NK-92 treated with Interleukin-12 subunit alpha and Interleukin-12 subunit beta, amount 100 ng/mL, for 24 hours (cell line): ENCODE measurements around the gene GDF2.

Experiments used
- DNase-seq: peaks from one replicate; lab custom pipeline; 2025; lab: John Stamatoyannopoulos, UW

The GDF2 gene

DNA sequence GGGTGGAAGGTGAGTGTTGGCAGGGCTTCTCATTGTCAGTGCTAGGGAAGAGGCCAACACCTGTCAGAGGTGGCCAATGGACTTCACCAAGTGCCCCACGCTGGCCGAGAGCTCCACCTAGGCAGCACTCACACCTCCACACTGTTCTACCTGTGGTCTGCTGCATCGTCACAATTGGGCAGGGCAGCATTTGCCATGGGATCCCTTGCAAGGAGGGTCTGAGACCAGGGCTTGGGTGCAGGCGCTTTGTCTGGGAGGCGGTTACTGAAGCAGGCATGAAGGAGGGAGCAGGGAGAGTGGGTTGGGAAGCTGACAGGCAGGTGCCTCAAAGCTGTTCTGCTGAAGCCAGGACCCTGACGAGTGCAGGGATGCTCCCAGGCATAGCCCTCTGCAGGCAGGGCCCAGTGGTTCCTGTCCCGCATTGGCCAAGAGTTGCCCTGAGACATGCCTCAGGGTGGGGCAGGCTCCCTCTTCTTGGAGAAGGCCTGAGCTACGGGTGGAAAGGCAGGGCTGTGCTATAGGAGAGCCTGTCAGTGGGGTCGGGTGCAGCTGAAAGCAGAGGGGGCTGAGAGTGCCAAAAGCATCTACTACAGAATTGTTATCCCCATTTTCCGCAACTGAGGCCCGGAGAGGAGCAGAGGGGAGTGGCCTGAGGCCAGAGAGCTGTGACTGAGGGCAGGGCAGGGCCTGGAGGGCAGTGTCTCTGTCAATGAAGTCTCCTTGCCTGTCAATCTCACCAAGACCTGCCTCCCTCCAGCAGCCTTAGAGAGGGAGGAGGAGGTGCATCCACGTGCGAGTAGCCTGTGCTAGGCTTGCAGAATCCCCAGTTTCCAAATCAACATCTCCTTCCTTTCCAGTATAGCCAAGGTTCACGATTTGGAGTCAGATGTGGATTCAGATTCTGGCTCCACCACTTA is 29.9 kb downstream of the GDF2 start:
- no peak for DNase-seq

DNA sequence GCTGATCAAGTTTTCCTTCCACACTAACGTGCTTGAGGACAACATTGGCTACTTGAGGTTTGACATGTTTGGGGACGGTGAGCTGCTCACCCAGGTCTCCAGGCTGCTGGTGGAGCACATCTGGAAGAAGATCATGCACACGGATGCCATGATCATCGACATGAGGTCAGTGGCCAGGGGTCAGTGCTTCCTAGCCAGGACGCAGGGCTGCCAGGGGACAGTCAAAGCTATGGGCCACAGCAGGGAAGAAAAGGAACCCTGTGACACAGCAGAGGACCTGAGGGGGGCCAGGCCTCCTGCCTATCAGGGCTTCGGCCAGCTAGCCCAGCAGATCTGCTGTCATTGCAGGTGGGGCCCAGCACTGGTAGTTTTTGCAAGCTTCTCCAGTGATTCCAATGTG is 31.1 kb downstream of the GDF2 start:
- DNase-seq = no peak

GRCh38 chr10:47354165-47354564 is 31.9 kb downstream of the GDF2 start:
- DNase-seq = no peak

DNA sequence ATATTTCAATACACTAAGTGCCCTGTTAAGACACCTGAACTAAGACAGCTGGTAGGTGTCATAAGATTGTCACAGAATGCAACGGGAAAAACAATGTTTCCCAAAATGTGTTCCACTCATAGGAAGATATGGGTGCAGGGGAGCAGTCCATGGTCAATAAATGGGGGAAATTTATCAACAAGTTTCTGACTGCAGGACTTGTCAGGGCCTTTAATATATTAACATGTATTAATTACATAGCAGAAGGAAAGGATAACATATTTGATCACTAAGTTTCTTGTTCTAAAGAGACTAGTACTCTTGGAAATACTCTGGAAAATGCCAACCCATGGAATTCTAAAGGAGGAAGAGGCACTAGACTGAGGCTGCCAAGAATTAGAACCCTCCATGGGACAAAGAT is 32.6 kb downstream of the GDF2 start:
- DNase-seq = no peak

DNA sequence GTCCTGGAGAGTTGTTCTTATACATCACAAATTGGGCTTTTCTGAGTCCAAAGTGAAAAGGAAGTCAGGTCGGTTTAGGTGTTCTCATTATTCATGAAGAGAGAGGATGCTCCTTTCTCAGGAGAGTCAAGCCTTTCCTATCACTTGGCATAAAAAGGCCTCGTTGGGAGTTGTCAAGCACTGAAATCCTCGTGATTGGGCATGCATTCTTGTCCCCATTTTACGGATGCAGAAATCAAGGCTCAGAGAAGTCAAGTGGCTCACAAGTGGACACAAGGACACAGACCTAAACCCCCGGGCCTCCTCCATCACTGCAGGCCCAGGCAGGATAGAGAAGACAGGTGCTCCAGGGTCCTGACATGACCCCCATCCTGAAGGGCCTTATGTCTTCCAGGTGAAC is 34.5 kb downstream of the GDF2 start:
- DNase-seq = no peak

DNA sequence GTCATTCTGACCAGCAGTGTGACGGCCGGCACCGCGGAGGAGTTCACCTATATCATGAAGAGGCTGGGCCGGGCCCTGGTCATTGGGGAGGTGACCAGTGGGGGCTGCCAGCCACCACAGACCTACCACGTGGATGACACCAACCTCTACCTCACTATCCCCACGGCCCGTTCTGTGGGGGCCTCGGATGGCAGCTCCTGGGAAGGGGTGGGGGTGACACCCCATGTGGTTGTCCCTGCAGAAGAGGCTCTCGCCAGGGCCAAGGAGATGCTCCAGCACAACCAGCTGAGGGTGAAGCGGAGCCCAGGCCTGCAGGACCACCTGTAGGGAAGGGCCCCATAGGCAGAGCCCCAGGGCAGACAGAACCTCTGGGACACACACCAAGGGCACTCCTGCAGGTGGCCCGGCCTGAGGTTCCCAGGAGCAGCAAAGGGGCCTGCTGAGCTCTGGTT is 34.9 kb downstream of the GDF2 start:
- no peak for DNase-seq

DNA sequence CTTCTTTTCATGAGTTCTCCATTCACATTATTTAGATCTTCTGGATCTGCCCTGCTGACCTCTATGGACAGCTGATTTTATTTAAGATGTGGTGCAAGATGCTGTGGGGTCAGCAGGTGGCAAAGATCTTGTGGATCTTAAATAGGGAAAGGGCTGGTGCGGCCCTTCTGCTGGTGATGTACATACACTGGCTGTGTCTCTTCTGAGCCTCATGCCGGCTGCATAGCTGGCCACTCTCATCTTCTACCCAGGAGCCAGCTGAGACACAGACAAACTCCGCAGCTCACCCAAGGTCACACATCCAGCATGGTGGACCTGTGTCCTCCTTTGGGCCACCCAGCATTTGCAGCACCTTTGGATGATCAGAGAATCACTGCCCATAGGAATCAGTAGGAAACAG is 35.7 kb downstream of the GDF2 start:
- DNase-seq = no peak

DNA sequence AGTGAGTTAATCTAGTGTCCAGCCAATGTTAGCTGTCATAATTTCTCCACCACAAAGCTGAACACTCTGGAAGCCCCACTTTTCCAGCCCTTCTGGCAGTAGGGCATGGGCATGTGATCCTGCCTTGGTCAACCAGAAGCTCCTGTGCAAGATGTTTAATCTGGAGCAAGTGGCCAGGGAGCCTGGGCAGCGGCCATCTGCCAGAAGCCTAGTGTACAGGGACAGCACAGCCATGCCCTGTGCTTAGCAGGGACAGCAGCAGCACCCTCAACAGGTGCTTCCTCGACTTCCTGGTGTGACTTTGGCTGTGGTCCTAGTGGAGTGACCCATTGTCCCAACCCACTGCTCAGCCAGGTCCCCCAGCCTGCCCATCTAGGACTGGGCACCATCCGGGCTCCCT is 36.2 kb downstream of the GDF2 start:
- no peak for DNase-seq

GRCh38 chr10:47359101-47359500 is 36.8 kb downstream of the GDF2 start:
- DNase-seq = no peak

GRCh38 chr10:47359626-47360418 is 37.6 kb downstream of the GDF2 start:
- DNase-seq = no peak

DNA sequence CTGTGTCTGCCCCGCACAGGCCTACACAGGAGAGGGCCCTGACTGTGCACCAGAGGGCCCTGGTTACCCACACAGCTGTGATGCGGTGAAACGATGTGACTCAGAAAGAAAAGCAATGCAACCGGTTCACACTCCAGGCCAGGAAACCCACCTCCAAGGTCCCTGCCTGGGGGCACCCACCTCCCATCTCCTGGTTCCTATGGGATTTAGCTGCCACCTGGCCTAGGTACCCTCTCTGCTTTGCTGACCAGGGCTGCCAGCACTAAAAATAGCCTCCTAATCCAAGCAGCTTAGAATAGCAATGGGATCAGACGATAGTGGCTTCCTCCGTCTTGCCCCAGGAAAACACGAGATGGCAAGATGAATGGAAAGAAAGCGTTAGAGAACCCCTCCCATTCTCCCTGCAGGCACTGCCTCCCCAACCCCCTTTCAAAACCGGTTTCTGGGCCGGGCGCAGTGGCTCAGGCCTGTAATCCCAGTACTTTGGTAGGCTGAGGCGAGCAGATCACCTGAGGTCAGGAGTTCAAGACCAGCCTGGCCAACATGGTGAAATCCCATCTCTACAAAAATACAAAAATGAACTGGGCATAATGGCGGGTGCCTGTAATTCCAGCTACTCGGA is 38.3 kb downstream of the GDF2 start:
- no peak for DNase-seq

DNA sequence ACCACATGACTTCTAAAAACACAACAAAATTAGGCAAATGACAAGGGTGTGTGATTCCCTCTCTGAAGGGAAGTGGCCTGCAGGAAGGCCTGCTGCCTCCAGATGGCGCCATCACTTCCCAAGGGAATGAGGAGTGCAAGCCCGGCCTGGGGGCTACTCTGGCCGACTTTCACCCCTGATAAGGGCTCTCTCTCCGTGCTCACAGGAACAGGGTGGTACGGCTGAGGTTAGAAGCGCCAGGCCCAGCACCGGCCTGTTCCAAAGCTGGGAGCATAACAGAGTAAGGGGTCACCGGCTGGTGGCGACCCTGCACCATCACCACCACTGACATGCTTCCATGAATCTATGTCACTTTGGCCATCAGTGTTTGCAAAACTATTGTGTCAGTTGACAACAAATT is 39.0 kb downstream of the GDF2 start:
- no peak for DNase-seq

DNA sequence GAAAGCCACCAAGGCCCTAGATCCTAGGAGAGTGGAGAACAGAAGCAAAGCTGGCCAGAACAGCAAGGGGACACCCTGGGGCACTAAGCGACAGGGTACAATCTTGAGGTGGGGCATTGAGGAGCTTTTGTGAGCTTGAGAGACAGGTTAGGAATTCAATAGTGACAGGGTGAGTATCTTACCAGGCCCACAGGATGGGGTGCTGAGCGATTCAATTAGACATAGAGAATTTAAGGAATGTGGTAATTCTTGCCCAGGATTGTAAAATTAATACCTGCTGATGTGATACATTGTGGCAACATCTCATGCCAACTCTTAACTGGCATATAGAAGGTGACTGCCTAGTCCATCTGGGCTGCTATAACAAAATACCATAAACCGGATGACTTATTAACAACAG is 39.9 kb downstream of the GDF2 start:
- DNase-seq = no peak

- no peak for DNase-seq
Measured at GRCh38 chr10:47363781-47364180, 41.5 kb downstream of the GDF2 start.

DNA sequence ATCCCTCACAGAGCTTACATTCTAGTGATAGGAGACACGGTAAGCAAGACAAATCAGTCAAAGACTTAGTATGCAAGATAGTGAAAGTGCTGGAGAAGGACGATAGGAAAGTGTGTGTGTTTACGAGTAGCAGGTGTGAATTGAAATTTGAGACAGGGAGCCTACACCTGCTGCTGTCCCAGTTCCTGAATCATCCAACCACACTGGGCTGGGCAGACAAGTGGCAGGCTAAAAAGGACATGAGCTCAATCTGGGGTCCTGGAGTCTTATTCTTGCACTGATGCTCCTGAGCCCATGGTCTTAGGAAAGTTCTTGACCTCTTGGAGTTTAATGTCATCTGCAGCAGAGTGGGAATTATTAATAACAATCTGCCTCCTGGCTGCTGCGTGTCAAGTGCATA is 42.1 kb downstream of the GDF2 start:
- no peak for DNase-seq

- DNase-seq = no peak
Measured at GRCh38 chr10:47364911-47365310, 42.7 kb downstream of the GDF2 start.

GRCh38 chr10:47365431-47366180 is 43.4 kb downstream of the GDF2 start:
- no peak for DNase-seq

DNA sequence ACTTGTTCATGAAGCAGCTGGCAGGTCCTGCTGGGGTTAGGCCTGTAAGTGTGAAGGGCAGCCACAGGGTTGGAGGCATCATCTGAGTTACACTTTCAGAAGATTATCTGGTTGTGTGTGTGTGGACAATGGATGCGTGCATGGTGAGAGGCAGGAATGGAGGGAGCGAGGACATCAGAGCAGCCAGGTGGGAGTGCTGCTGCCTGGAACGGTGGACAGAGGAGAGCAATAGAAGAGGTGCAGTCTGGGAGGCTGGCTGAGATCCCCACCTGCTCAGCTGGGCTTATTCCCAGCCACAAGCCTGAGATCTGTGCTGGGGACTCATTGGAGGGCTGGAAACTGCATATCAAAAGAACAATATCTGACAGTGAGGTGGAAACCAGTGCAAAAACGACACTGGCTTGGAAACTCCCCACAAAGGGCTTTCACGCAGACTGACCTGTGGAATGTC is 44.0 kb downstream of the GDF2 start:
- DNase-seq = no peak

DNA sequence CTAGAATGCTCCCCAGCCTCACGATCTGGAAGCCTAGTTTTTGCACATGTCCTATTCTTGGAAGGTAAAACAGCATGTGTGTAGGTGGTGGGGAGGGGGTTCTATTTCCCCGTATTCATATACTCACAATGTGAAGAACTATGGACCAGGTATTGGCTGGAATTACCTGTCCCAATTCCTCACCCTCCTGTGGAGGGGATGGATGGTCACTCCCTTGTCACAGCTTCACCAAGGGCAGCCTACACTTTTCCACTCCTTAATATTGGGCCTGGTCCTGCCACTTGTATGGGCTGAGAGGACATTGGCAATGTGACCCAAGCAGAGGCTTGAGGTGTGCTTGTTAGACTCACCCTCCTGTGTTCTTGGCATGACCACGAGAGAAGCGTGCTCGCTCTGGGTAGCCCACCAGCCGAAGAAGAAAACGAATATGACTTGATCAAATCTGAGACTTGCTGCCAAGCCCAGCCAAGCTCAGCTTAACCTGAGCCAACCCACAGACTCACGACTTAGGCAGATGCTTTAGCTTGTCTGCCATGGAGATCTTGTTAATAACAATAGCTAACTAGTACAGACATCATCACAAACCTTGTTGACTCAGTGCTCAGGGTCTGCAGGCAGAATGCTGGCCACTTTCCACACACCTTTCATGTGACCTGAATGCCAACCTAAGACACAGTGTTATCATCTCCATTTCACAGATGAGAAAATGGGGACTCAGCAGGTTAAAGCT is 44.6 kb downstream of the GDF2 start:
- no peak for DNase-seq

GRCh38 chr10:47367646-47368045 is 45.4 kb downstream of the GDF2 start:
- DNase-seq = no peak
